Esophagus squamous epithelium (tissue), 4 donors: ENCODE data around the gene ACACA.

Experiments
- POLR2A ChIP-seq, 4 donors: fragments of 450-650 bp; IDR thresholded peaks; one replicate each; pipeline ENCODE4 v1.6.1; 2017; ENCODE audit warnings: antibody characterized with exemption in 4 of 4, mild to moderate bottlenecking in 4 of 4, moderate library complexity in 3 of 4
- TF ChIP-seq, protein P1 (sequence below), 6 experiments: fragments of 450-650 bp in 4 of 6; fragments of 200-600 bp in 2 of 6; sonication (generic) in 2 of 6; IDR thresholded peaks; one replicate each; pipeline ENCODE4 v1.5.1; 2016 to 2019; ENCODE audit warnings: antibody characterized with exemption in 6 of 6, mild to moderate bottlenecking in 4 of 6, moderate library complexity in 4 of 6

DNA sequence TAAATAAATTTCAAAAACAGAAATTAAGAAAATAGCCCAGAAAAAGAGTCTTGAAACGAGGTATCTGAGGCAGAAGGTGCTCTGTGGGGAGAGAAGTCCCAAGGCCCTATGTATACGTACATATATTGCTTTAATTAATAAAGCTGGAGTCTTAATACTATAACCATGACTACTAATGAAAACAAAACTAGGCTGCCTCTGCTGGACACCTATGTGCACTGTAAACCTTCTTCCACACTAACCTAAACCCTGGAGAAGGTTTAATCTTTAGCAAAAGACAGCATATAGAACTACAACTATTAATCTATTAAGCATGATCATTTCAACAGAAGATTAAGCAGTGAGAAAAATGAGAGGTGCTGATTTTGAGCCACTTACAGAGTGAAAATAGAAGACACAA, 184.8 kb downstream of the ACACA start:
- TF ChIP-seq, protein P1, sequence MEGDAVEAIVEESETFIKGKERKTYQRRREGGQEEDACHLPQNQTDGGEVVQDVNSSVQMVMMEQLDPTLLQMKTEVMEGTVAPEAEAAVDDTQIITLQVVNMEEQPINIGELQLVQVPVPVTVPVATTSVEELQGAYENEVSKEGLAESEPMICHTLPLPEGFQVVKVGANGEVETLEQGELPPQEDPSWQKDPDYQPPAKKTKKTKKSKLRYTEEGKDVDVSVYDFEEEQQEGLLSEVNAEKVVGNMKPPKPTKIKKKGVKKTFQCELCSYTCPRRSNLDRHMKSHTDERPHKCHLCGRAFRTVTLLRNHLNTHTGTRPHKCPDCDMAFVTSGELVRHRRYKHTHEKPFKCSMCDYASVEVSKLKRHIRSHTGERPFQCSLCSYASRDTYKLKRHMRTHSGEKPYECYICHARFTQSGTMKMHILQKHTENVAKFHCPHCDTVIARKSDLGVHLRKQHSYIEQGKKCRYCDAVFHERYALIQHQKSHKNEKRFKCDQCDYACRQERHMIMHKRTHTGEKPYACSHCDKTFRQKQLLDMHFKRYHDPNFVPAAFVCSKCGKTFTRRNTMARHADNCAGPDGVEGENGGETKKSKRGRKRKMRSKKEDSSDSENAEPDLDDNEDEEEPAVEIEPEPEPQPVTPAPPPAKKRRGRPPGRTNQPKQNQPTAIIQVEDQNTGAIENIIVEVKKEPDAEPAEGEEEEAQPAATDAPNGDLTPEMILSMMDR (IDR thresholded peaks at IDR 0.05): no peak
- TF ChIP-seq POLR2A (IDR thresholded peaks at IDR 0.05): no peak
